Skeletal muscle satellite cell (primary cell): ENCODE data around the gene NYAP1.
A peak's percentile ranks its signal among the peaks of the same experiment; 100 is the strongest.

Source experiments
- H3K27me3 ChIP-seq: 2 replicates; pipeline ENCODE4 v1.7.0; 2013; ENCODE audit warnings: low read length; ENCODE audit not compliant: control insufficient read depth, insufficient read depth
- H3K36me3 ChIP-seq: 2 replicates; pipeline ENCODE4 v1.7.0; 2013; ENCODE audit warnings: mild to moderate bottlenecking, control low read depth, low read length; ENCODE audit not compliant: insufficient read depth
- H3K4me1 ChIP-seq: 2 replicates; pipeline ENCODE4 v1.7.0; 2013; ENCODE audit warnings: low read length; ENCODE audit not compliant: control insufficient read depth, insufficient read depth
- H3K4me2 ChIP-seq: 2 replicates; pipeline ENCODE4 v1.7.0; 2013; ENCODE audit warnings: mild to moderate bottlenecking, low read length
- H3K4me3 ChIP-seq: 2 replicates; pipeline ENCODE4 v1.7.0; 2013; ENCODE audit warnings: low read length
- H3K9ac ChIP-seq: 2 replicates; pipeline ENCODE4 v1.7.0; 2013; ENCODE audit warnings: mild to moderate bottlenecking, low read depth, low read length, moderate library complexity
- H3K9me3 ChIP-seq: replicated peaks from 2 replicates; pipeline ENCODE4 v1.7.0; 2013; ENCODE audit warnings: mild to moderate bottlenecking, control low read depth, low read length

Gene NYAP1

GRCh38 chr7:100476101-100476780, 7.5 kb upstream of the NYAP1 start:
- Histone ChIP-seq H3K9ac (peak overlapping the region; percentile 91), H3K27me3 (no peaks in the 10 kb centered on the region)

GRCh38 chr7:100476903-100477870, 6.5 kb upstream of the NYAP1 start:
- Histone ChIP-seq H3K9ac (peak overlapping the region; percentile 91), H3K4me2 (peak overlapping the region; percentile 98), H3K36me3 (peaks cover 29% of the 10 kb centered on the region), H3K4me1 (peaks cover 36% of the 10 kb centered on the region), H3K27me3 (no peaks in the 10 kb centered on the region), H3K9me3 (no peaks in the 10 kb centered on the region), H3K4me3 (peak overlapping the region; percentile 96)

More at GRCh38 chr7:100476101-100476780, 7.5 kb upstream of the NYAP1 start:
- Histone ChIP-seq H3K9me3 (no peaks in the 10 kb centered on the region), H3K4me3 (peak overlapping the region; percentile 96), H3K4me2 (peak overlapping the region; percentile 98), H3K36me3 (peaks cover 33% of the 10 kb centered on the region), H3K4me1 (peaks cover 36% of the 10 kb centered on the region)

- H3K4me3 ChIP-seq = peak overlapping the region; percentile 96
- H3K27me3 ChIP-seq = no peaks in the 10 kb centered on the region
- H3K36me3 ChIP-seq = peaks cover 24% of the 10 kb centered on the region
- peaks cover 35% of the 10 kb centered on the region for H3K4me1 ChIP-seq
- H3K9me3 ChIP-seq = no peaks in the 10 kb centered on the region
- peak overlapping the region; percentile 91 for H3K9ac ChIP-seq
- peak overlapping the region; percentile 98 for H3K4me2 ChIP-seq
These were observed 5.9 kb upstream of the NYAP1 start for GRCh38 chr7:100477871-100478267.

GRCh38 chr7:100478958-100479660, 4.6 kb upstream of the NYAP1 start, which contains the start of gene TSC22D4:
Gene TSC22D4 (minus strand): TSS chr7:100479214. CDS start chr7:100478038, 1,176 bp downstream.
- peak within 1 kb of the TSS; percentile 91 for H3K9ac ChIP-seq
- H3K4me1 ChIP-seq = peaks cover 30% of the 10 kb centered on the region
- H3K4me3 ChIP-seq = peak within 1 kb of the TSS; percentile 96
- H3K27me3 ChIP-seq = no peaks in the 10 kb centered on the region
- H3K4me2 ChIP-seq = peak within 1 kb of the TSS; percentile 98
- no peaks in the 10 kb centered on the region for H3K9me3 ChIP-seq
- peaks cover 15% of the 10 kb centered on the region for H3K36me3 ChIP-seq

GRCh38 chr7:100481466-100481865, 2.3 kb upstream of the NYAP1 start:
- Histone ChIP-seq H3K4me3 (no peak overlapping the region), H3K36me3 (peaks cover 7% of the 10 kb centered on the region), H3K4me1 (peaks cover 23% of the 10 kb centered on the region), H3K4me2 (no peak overlapping the region), H3K9ac (no peak overlapping the region), H3K27me3 (no peaks in the 10 kb centered on the region), H3K9me3 (no peaks in the 10 kb centered on the region)

- peak overlapping the region; percentile 71 for H3K4me3 ChIP-seq
- H3K4me1 ChIP-seq = peaks cover 15% of the 10 kb centered on the region
- H3K9me3 ChIP-seq = no peaks in the 10 kb centered on the region
- H3K9ac ChIP-seq = peak overlapping the region; percentile 37
- no peaks in the 10 kb centered on the region for H3K27me3 ChIP-seq
- no peaks in the 10 kb centered on the region for H3K36me3 ChIP-seq
- peak overlapping the region; percentile 93 for H3K4me2 ChIP-seq
These were observed 1.0 kb upstream of the NYAP1 start for GRCh38 chr7:100482728-100483089.

- H3K4me3 ChIP-seq = peak overlapping the region; percentile 71
- peak overlapping the region; percentile 37 for H3K9ac ChIP-seq
- peaks cover 15% of the 10 kb centered on the region for H3K4me1 ChIP-seq
- peak overlapping the region; percentile 93 for H3K4me2 ChIP-seq
- no peaks in the 10 kb centered on the region for H3K36me3 ChIP-seq
- H3K27me3 ChIP-seq = no peaks in the 10 kb centered on the region
- H3K9me3 ChIP-seq = no peaks in the 10 kb centered on the region
These were observed 521 bp upstream of the NYAP1 start for GRCh38 chr7:100483090-100483721.

GRCh38 chr7:100484673-100485045, 932 bp downstream of the NYAP1 start:
- Histone ChIP-seq H3K27me3 (no peaks in the 10 kb centered on the region), H3K4me1 (peaks cover 12% of the 10 kb centered on the region), H3K9ac (no peak overlapping the region), H3K36me3 (no peaks in the 10 kb centered on the region), H3K9me3 (no peaks in the 10 kb centered on the region), H3K4me3 (no peak overlapping the region), H3K4me2 (no peak overlapping the region)

GRCh38 chr7:100485471-100485876, 1.7 kb downstream of the NYAP1 start:
- no peaks in the 10 kb centered on the region for H3K36me3 ChIP-seq
- H3K4me1 ChIP-seq = peaks cover 12% of the 10 kb centered on the region
- no peak overlapping the region for H3K4me2 ChIP-seq
- H3K4me3 ChIP-seq = no peak overlapping the region
- H3K9ac ChIP-seq = no peak overlapping the region
- H3K27me3 ChIP-seq = no peaks in the 10 kb centered on the region
- no peaks in the 10 kb centered on the region for H3K9me3 ChIP-seq

- no peak overlapping the region for H3K4me3 ChIP-seq
- no peak overlapping the region for H3K9ac ChIP-seq
- peaks cover 12% of the 10 kb centered on the region for H3K4me1 ChIP-seq
These were observed 2.4 kb downstream of the NYAP1 start for GRCh38 chr7:100486111-100486636.

More at GRCh38 chr7:100486111-100486636, 2.4 kb downstream of the NYAP1 start:
- H3K4me2 ChIP-seq = no peak overlapping the region
- H3K36me3 ChIP-seq = no peaks in the 10 kb centered on the region
- no peaks in the 10 kb centered on the region for H3K9me3 ChIP-seq
- no peaks in the 10 kb centered on the region for H3K27me3 ChIP-seq
